CD8-positive, alpha-beta memory T cell (primary cell): ENCODE measurements around the gene A2M. TPM values are rescaled to one million over a fixed set of nuclear protein-coding genes. Genes with fewer than 3 reads are reported as not detected.

Experiments used
- CTCF ChIA-PET: fragments of 350-600 bp; sonication (Branson Sonifier 250); formaldehyde crosslinking; loops from one replicate; lab custom pipeline; 2021; ENCODE audit warnings: antibody characterized with exemption; lab: Charles Lee
- POLR2A ChIA-PET: fragments of 350-600 bp; sonication (Branson Sonifier 250); formaldehyde crosslinking; loops from one replicate; lab custom pipeline; 2021; ENCODE audit warnings: antibody characterized with exemption; lab: Charles Lee
- DNase-seq, 5 donors: peaks; one replicate each; pipeline versions ENCODE4 v3.0.0 to v3.0.0-alpha.2; 2020 to 2022; ENCODE audit warnings: mixed read lengths in 1 of 5
- H3K27ac ChIP-seq: one replicate; pipeline ENCODE4 v1.7.0; 2013; ENCODE audit warnings: low read depth, mild to moderate bottlenecking, low read length, moderate library complexity
- H3K27me3 ChIP-seq: 2 replicates; pipeline ENCODE4 v1.7.0; 2013; ENCODE audit warnings: low read length, mild to moderate bottlenecking; ENCODE audit not compliant: insufficient read depth, poor library complexity, severe bottlenecking
- H3K36me3 ChIP-seq: 2 replicates; pipeline ENCODE4 v1.7.0; 2013; ENCODE audit warnings: mild to moderate bottlenecking, low read length, moderate library complexity; ENCODE audit not compliant: insufficient read depth
- H3K4me1 ChIP-seq: 2 replicates; pipeline ENCODE4 v1.7.0; 2013; ENCODE audit warnings: mild to moderate bottlenecking, low read length, moderate library complexity; ENCODE audit not compliant: insufficient read depth
- H3K4me3 ChIP-seq: 2 replicates; pipeline ENCODE4 v1.7.0; 2013; ENCODE audit warnings: mild to moderate bottlenecking, low read length
- H3K9me3 ChIP-seq: 2 replicates; pipeline ENCODE4 v1.7.0; 2013; ENCODE audit warnings: mild to moderate bottlenecking, low read length
- H3K27ac Mint-ChIP-seq, 8 donors: one replicate each; pipeline ENCODE4 v1.8.0; 2020 to 2021; ENCODE audit warnings: mixed read lengths in 8 of 8, mild to moderate bottlenecking in 6 of 8, inconsistent platforms in 3 of 8, moderate library complexity in 3 of 8
- H3K27me3 Mint-ChIP-seq, 2 donors: one replicate each; pipeline ENCODE4 v1.8.0; 2020 to 2021; ENCODE audit warnings: mixed read lengths in 2 of 2, mild to moderate bottlenecking in 1 of 2, moderate library complexity in 1 of 2
- H3K36me3 Mint-ChIP-seq, 3 donors: one replicate each; pipeline ENCODE4 v1.8.0; 2020 to 2021; ENCODE audit warnings: mixed read lengths in 3 of 3, inconsistent platforms in 1 of 3, mild to moderate bottlenecking in 1 of 3
- H3K4me1 Mint-ChIP-seq, 3 donors: one replicate each; pipeline ENCODE4 v1.8.0; 2020 to 2021; ENCODE audit warnings: mixed read lengths in 3 of 3, inconsistent platforms in 1 of 3, mild to moderate bottlenecking in 1 of 3
- H3K4me3 Mint-ChIP-seq, 7 donors: one replicate each; pipeline ENCODE4 v1.8.0; 2020 to 2021; ENCODE audit warnings: mixed read lengths in 7 of 7, mild to moderate bottlenecking in 6 of 7, moderate library complexity in 4 of 7, inconsistent platforms in 2 of 7
- H3K9me3 Mint-ChIP-seq, 5 donors: one replicate each; pipeline ENCODE4 v1.8.0; 2020 to 2022; ENCODE audit warnings: mixed read lengths in 5 of 5, mild to moderate bottlenecking in 3 of 5, moderate library complexity in 2 of 5, inconsistent platforms in 1 of 5
- polyA plus RNA-seq: library from polyadenylated mRNA; unstranded; fragments of 300-500 nt; fragmentation: Illumina TruSeq; gene quantifications from one replicate; pipeline ENCODE4 v1.2.3, GENCODE V29; 2021
- total RNA-seq, 2 experiments: library from RNA; stranded (reverse); gene quantifications; one replicate each; pipeline ENCODE4 v1.2.3, GENCODE V29; 2021

A2M gene
- total and polyA plus RNA-seq, 3 experiments from 2014 or later = 1.4 to 2.2 (median 1.6) TPM

- Histone ChIP-seq H3K4me3 (no peak overlapping the region), H3K27me3 (no peaks in the 10 kb centered on the region), H3K36me3 (no peaks in the 10 kb centered on the region), H3K27ac (no peak overlapping the region), H3K4me1 (peaks cover 81% of the 10 kb centered on the region), H3K9me3 (no peaks in the 10 kb centered on the region)
- Mint-ChIP-seq H3K27me3 (peaks cover 0 to 2% of the 10 kb centered on the region in 2 donors), H3K4me3 (peak overlapping the region in 6 of 7 donors; percentile 51 to 83 (median 63)), H3K36me3 (peaks cover 10 to 34% (median 23%) of the 10 kb centered on the region in 3 donors), H3K9me3 (peaks cover 0 to 10% (median 2%) of the 10 kb centered on the region in 5 donors), H3K4me1 (peaks cover 44 to 62% (median 61%) of the 10 kb centered on the region in 3 donors), H3K27ac (peak overlapping the region in 7 of 8 donors; percentile 75 to 96 (median 90))
- POLR2A ChIA-PET = interaction anchor here (0.6 to 2.7 kb wide), 3 partner anchors 76 to 196 kb away, joined by 4 to 24 read pairs (median 6); partner anchors contain the start of gene M6PR
- DNase-seq = peak in 3 of 5 donors; percentile 14 to 51 (median 17)
- CTCF ChIA-PET = interaction anchor here (4.0 to 4.2 kb wide), 2 partner anchors 10 to 77 kb away, joined by 22 to 35 read pairs; partner anchors contain the start of gene M6PR
These were observed 88.3 kb downstream of the A2M start for GRCh38 chr12:9027161-9028059.

GRCh38 chr12:9024512-9024911 is 91.2 kb downstream of the A2M start:
- Mint-ChIP-seq H3K4me3 (no peak overlapping the region), H3K27ac (no peak overlapping the region), H3K4me1 (peaks cover 37 to 56% (median 51%) of the 10 kb centered on the region in 3 donors), H3K27me3 (peaks cover 0 to 2% of the 10 kb centered on the region in 2 donors), H3K9me3 (peaks cover 8 to 31% (median 13%) of the 10 kb centered on the region in 5 donors), H3K36me3 (peaks cover 15 to 43% (median 26%) of the 10 kb centered on the region in 3 donors)
- H3K36me3 ChIP-seq = no peaks in the 10 kb centered on the region
- H3K27me3 ChIP-seq = no peaks in the 10 kb centered on the region
- H3K9me3 ChIP-seq = no peaks in the 10 kb centered on the region
- POLR2A ChIA-PET = interaction anchor here (0.9 to 1.1 kb wide), 3 partner anchors 14 to 74 kb away, joined by 3 to 5 read pairs (median 3); no protein-coding TSS in a partner anchor
- CTCF ChIA-PET = interaction anchor here (1.0 to 4.2 kb wide), 5 partner anchors 10 to 74 kb away, joined by 3 to 35 read pairs (median 8); partner anchors contain the start of gene M6PR
- peak overlapping the region; percentile 30 for H3K4me3 ChIP-seq
- DNase-seq = no peak
- no peak overlapping the region for H3K27ac ChIP-seq
- peaks cover 61% of the 10 kb centered on the region for H3K4me1 ChIP-seq

- H3K27ac ChIP-seq = no peak overlapping the region
- Mint-ChIP-seq H3K36me3 (peaks cover 10 to 51% (median 28%) of the 10 kb centered on the region in 3 donors), H3K27ac (peak overlapping the region in 7 of 8 donors; percentile 13 to 86 (median 66)), H3K27me3 (peaks cover 0 to 2% of the 10 kb centered on the region in 2 donors), H3K4me3 (peak overlapping the region in 3 of 7 donors; percentile 16 to 62 (median 19)), H3K4me1 (peaks cover 32 to 49% (median 41%) of the 10 kb centered on the region in 3 donors), H3K9me3 (peaks cover 23 to 49% (median 32%) of the 10 kb centered on the region in 5 donors)
- no peaks in the 10 kb centered on the region for H3K9me3 ChIP-seq
- peaks cover 50% of the 10 kb centered on the region for H3K4me1 ChIP-seq
- H3K27me3 ChIP-seq = no peaks in the 10 kb centered on the region
- ChIA-PET POLR2A (interaction anchor here (0.7 kb wide), 1 partner anchor 31 kb away, joined by 3 read pairs; no protein-coding TSS in a partner anchor), CTCF (interaction anchor here (1.0 to 2.4 kb wide), 3 partner anchors 10 to 72 kb away, joined by 4 to 8 read pairs (median 7); no protein-coding TSS in a partner anchor)
- no peak for DNase-seq
- H3K4me3 ChIP-seq = no peak overlapping the region
- no peaks in the 10 kb centered on the region for H3K36me3 ChIP-seq
These were observed 93.1 kb downstream of the A2M start for GRCh38 chr12:9022592-9022991.

Other genes with a start within 250 kb of the A2M start
- gene PHC1, start 201.4 kb downstream of the A2M start, total RNA-seq = 10 to 100 TPM; 18.5 to 19.5 TPM
- gene PHC1, start 201.4 kb downstream of the A2M start, polyA plus RNA-seq = 21.0 TPM
- gene M6PR, start 166.3 kb downstream of the A2M start, total RNA-seq = 100 to 1,000 TPM; 226 to 248 TPM
- gene M6PR, start 166.3 kb downstream of the A2M start, polyA plus RNA-seq = 329 TPM
- gene KLRG1, start 126.4 kb downstream of the A2M start, total RNA-seq = 10 to 100 TPM; 11.5 to 12.3 TPM
- 364 TPM for gene KLRG1, start 126.4 kb downstream of the A2M start, polyA plus RNA-seq
- not detected for gene PZP, start 92.5 kb upstream of the A2M start, total RNA-seq
- 0.28 TPM for gene PZP, start 92.5 kb upstream of the A2M start, polyA plus RNA-seq